GM12878 (cell line): ENCODE results near the gene NANOGP8. TPM values are rescaled to one million over a fixed set of nuclear protein-coding genes. Genes with fewer than 3 reads are reported as not detected.

Experiments
- ATAC-seq: fragments of 200-7000 bp; cut with Tn5 transposase; 3 replicates; pipeline ENCODE4 v1.9.1; 2020; ENCODE audit warnings: mild to moderate bottlenecking, moderate library complexity
- BruUV-seq: library from RNA; stranded (reverse); fragments of 400-500 nt; replicated peaks from 2 replicates; lab custom pipeline; 2021; lab: Mats Ljungman, UMichigan
- CTCF ChIA-PET: fragments of 300-600 bp; sonication (Branson Sonifier 250); formaldehyde crosslinking; extraction: SDS; loops from one replicate; lab custom pipeline; 2021; ENCODE audit warnings: inconsistent platforms; lab: Yijun Ruan, JAX
- POLR2A ChIA-PET: fragments of 350-600 bp; formaldehyde crosslinking; extraction: SDS; loops from one replicate; lab custom pipeline; 2021; ENCODE audit warnings: inconsistent platforms; lab: Charles Lee
- RAD21 ChIA-PET: fragments of 300-600 bp; sonication (Branson Sonifier 250); formaldehyde crosslinking; loops from one replicate; lab custom pipeline; 2023; ENCODE audit warnings: antibody characterized with exemption; ENCODE audit not compliant: unreplicated experiment; lab: Charles Lee
- SMC1A ChIA-PET: fragments of 300-600 bp; sonication (Branson Sonifier 250); formaldehyde crosslinking; loops from one replicate; lab custom pipeline; 2023; ENCODE audit not compliant: unreplicated experiment, uncharacterized antibody; lab: Charles Lee
- DNase-seq: peaks from one replicate; pipeline ENCODE4 v3.0.0-alpha.2; 2011; ENCODE audit warnings: low read depth, low spot score
- FAIRE-seq: peaks from 3 replicates; lab custom pipeline; 2011; peaks lifted over from hg19 to GRCh38; lab: Jason Lieb, UNC
- H2AFZ ChIP-seq: 2 replicates; pipeline ENCODE4 v1.6.0; 2011; ENCODE audit warnings: low read depth, low read length, control low read depth; ENCODE audit not compliant: control insufficient read depth
- H3K27ac ChIP-seq: 2 replicates; pipeline ENCODE4 v1.5.1; 2011; ENCODE audit warnings: control low read depth; ENCODE audit not compliant: control insufficient read depth, insufficient read depth
- H3K27me3 ChIP-seq, 2 experiments: replicated peaks in 1 of 2; 2 replicates each; pipeline versions ENCODE4 v1.6.0 to v1.6.1; 2011; ENCODE audit warnings: low read length in 1 of 2; ENCODE audit not compliant: control insufficient read depth in 2 of 2, insufficient read depth in 2 of 2
- H3K36me3 ChIP-seq, 2 experiments: 2 replicates each; pipeline ENCODE4 v1.5.1; 2011; ENCODE audit warnings: low read length in 1 of 2; ENCODE audit not compliant: control insufficient read depth in 2 of 2, insufficient read depth in 2 of 2
- H3K4me1 ChIP-seq: 2 replicates; pipeline ENCODE4 v1.6.1; 2011; ENCODE audit warnings: mild to moderate bottlenecking, low read length, moderate library complexity, mixed read lengths; ENCODE audit not compliant: control insufficient read depth, insufficient read depth
- H3K4me2 ChIP-seq: 2 replicates; pipeline ENCODE4 v1.6.0; 2011; ENCODE audit warnings: control low read depth; ENCODE audit not compliant: control insufficient read depth, insufficient read depth
- H3K4me3 ChIP-seq: fragments of 200-600 bp; sonication (generic); 2 replicates; pipeline ENCODE4 v1.5.1; 2016
- H3K79me2 ChIP-seq: 2 replicates; pipeline ENCODE4 v1.6.0; 2011; ENCODE audit warnings: low read length; ENCODE audit not compliant: control insufficient read depth, insufficient read depth
- H3K9ac ChIP-seq: 2 replicates; pipeline ENCODE4 v1.8.0; 2011; ENCODE audit warnings: low read length, control low read depth, mixed read lengths; ENCODE audit not compliant: control insufficient read depth, insufficient read depth
- H3K9me3 ChIP-seq: replicated peaks from 3 replicates; pipeline ENCODE4 v1.5.1; 2011; ENCODE audit warnings: mild to moderate bottlenecking, low read length; ENCODE audit not compliant: control insufficient read depth, insufficient read depth
- H4K20me1 ChIP-seq: 2 replicates; pipeline ENCODE4 v1.6.0; 2011; ENCODE audit not compliant: control insufficient read depth, insufficient read depth
- CREB1 ChIP-seq: IDR thresholded peaks from 2 replicates; pipeline ENCODE4 v1.6.1; 2012; ENCODE audit warnings: low read depth, mild to moderate bottlenecking, inconsistent platforms
- CTCF ChIP-seq, 3 experiments: IDR thresholded peaks in 2 of 3; conservative IDR thresholded peaks in 1 of 3; 2 replicates each; pipeline ENCODE4 v1.5.1; 2011; ENCODE audit warnings: low read depth in 3 of 3, low read length in 3 of 3, mild to moderate bottlenecking in 3 of 3, control low read depth in 2 of 3, moderate library complexity in 2 of 3, inconsistent platforms in 1 of 3, mixed read lengths in 1 of 3; ENCODE audit not compliant: control insufficient read depth in 2 of 3, insufficient read depth in 1 of 3; ENCODE audit errors: extremely low read depth in 1 of 3
- EGR1 ChIP-seq, 2 experiments: IDR thresholded peaks; 1 replicate in 1 of 2; 2 replicates in 1 of 2; pipeline ENCODE4 v1.6.1; 2011 to 2012; ENCODE audit warnings: low read depth in 2 of 2, low read length in 2 of 2, borderline replicate concordance in 1 of 2, mild to moderate bottlenecking in 1 of 2, moderate library complexity in 1 of 2
- FOS ChIP-seq: IDR thresholded peaks from 3 replicates; pipeline ENCODE4 v1.6.1; 2011; ENCODE audit warnings: borderline replicate concordance; ENCODE audit not compliant: insufficient read length; ENCODE audit errors: extremely low read depth
- NBN ChIP-seq: fragments of 450-650 bp; IDR thresholded peaks from 2 replicates; pipeline ENCODE4 v1.6.1; 2016
- PAX8 ChIP-seq: fragments of 450-650 bp; IDR thresholded peaks from 2 replicates; pipeline ENCODE4 v1.6.1; 2017; ENCODE audit warnings: mild to moderate bottlenecking, moderate library complexity
- POLR2AphosphoS2 ChIP-seq: IDR thresholded peaks from 2 replicates; pipeline ENCODE4 v1.6.1; 2011; ENCODE audit warnings: low read depth, mild to moderate bottlenecking, low read length, improper control_type of control experiment, moderate library complexity
- RAD21 ChIP-seq: IDR thresholded peaks from 2 replicates; pipeline ENCODE4 v1.6.1; 2011; ENCODE audit warnings: mild to moderate bottlenecking, low read depth, low read length, moderate library complexity; ENCODE audit not compliant: insufficient read depth
- RAD51 ChIP-seq: fragments of 450-650 bp; IDR thresholded peaks from 2 replicates; pipeline ENCODE4 v1.6.1; 2016; ENCODE audit warnings: moderate library complexity, mild to moderate bottlenecking, inconsistent platforms
- SIX5 ChIP-seq: IDR thresholded peaks from 2 replicates; pipeline ENCODE4 v1.6.1; 2011; ENCODE audit warnings: mild to moderate bottlenecking, low read depth, low read length, moderate library complexity; ENCODE audit not compliant: severe bottlenecking
- SMC3 ChIP-seq: IDR thresholded peaks from 2 replicates; pipeline ENCODE4 v1.6.1; 2011; ENCODE audit warnings: low read length, improper control_type of control experiment, borderline replicate concordance
- STAT3 ChIP-seq: IDR thresholded peaks from 2 replicates; pipeline ENCODE4 v1.6.1; 2011; ENCODE audit warnings: low read depth, low read length, improper control_type of control experiment
- ZNF384 ChIP-seq: IDR thresholded peaks from 2 replicates; pipeline ENCODE4 v1.6.1; 2012; ENCODE audit warnings: low read depth, mild to moderate bottlenecking, low read length, improper control_type of control experiment, borderline replicate concordance
- WGBS: methylation state at CpG from one replicate; pipeline ENCODE4 v1.1.6; 2016; ENCODE audit warnings: low lambda C conversion rate; ENCODE audit not compliant: insufficient replicate concordance, insufficient coverage; ENCODE audit errors: missing lambda C conversion rate; 5-methylcytosine and 5-hydroxymethylcytosine counted together
- in situ Hi-C: fragments of 300-500 bp; cut with MboI; formaldehyde crosslinking; loops from 9 replicates; pipeline ENCODE4 v1.14.3; 2018; ENCODE audit warnings: mixed read lengths
- intact Hi-C: fragments of 100-400 bp; cut with micrococcal nuclease; formaldehyde crosslinking; loops from one replicate; pipeline ENCODE4 v1.14.2; 2022; ENCODE audit not compliant: unreplicated experiment
- polyA plus RNA-seq, 11 experiments: library from polyadenylated mRNA; depleted of rRNA in 4 of 11; unstranded in 6 of 11; stranded (reverse) in 5 of 11; fragments of >200 nt; fragmentation: Nextera tagmentation in 4 of 11; fragmentation: Illumina TruSeq in 1 of 11; extraction: Ambion mirVana in 4 of 11; extraction: Trizol in 1 of 11; gene quantifications; 1 replicate in 1 of 11; 2 replicates in 10 of 11; pipeline versions ENCODE4 v1.2.1 to v1.2.3, GENCODE V29; 2011 to 2016; ENCODE audit warnings: inconsistent platforms in 2 of 11, missing spikeins in 2 of 11, low read depth in 1 of 11
- total RNA-seq, 4 experiments: library from RNA; depleted of rRNA in 3 of 4; stranded (reverse); fragments of >200 nt in 3 of 4; fragmentation: Illumina TruSeq in 1 of 4; extraction: Trizol in 1 of 4; gene quantifications; 2 replicates each; pipeline versions ENCODE4 v1.2.1 to v1.2.3, GENCODE V29; 2013 to 2021
- TF ChIP-seq, protein P1 (sequence below): IDR thresholded peaks from 2 replicates; pipeline ENCODE4 v1.6.1; 2011; ENCODE audit warnings: low read depth, mild to moderate bottlenecking, low read length, moderate library complexity, borderline replicate concordance; ENCODE audit errors: extremely low read depth
- TF ChIP-seq, protein P2 (sequence below): fragments of 450-650 bp; IDR thresholded peaks from 2 replicates; pipeline ENCODE4 v1.6.1; 2017; ENCODE audit warnings: mild to moderate bottlenecking, moderate library complexity

Gene NANOGP8
- total and polyA plus RNA-seq, 10 of the 15 experiments (the other 5 are each of a cell fraction or from before 2014, with no cell fraction given) = not detected

DNA sequence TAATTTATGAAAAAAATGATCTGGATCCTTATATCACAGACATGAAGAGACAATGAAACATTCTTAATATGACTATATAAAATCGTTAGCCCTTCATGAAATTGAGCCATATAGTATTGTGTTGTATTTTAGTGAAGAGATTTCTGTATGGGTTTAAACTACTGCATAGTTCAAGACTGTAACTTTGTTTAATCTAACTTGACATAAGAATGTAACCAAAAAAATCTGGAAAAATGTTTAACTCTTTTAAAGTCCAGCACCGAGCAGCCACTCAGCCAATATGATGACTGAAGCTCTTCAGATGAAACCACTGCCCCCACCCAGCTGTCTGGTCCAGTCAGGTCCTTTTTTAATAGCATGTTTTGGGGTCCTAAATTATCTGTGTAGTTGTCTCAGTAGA lies 4.9 kb downstream of the NANOGP8 start (continued):
- TF ChIP-seq POLR2AphosphoS2 = no peak
- TF ChIP-seq NBN = no peak
- TF ChIP-seq CREB1 = no peak
- TF ChIP-seq RAD51 = no peak

GRCh38 chr15:35078221-35078915 lies 6.7 kb downstream of the NANOGP8 start:
- Histone ChIP-seq H4K20me1 (no peaks in the 10 kb centered on the region), H3K27me3 (no peaks in the 10 kb centered on the region), H3K9ac (no peak overlapping the region), H3K27ac (no peak overlapping the region), H2AFZ (no peak overlapping the region), H3K4me2 (no peak overlapping the region), H3K4me3 (no peak overlapping the region), H3K9me3 (no peaks in the 10 kb centered on the region; the same call in 2 of the 3 replicates), H3K36me3 (no peaks in the 10 kb centered on the region), H3K4me1 (no peaks in the 10 kb centered on the region), H3K79me2 (no peaks in the 10 kb centered on the region)
- WGBS = 14% methylated on average over 6 of the region's 6 CpGs
- intact Hi-C loops = loop anchor here (1.0 to 5.0 kb wide), 3 partner anchors 210 to 439 kb away; no protein-coding TSS in a partner anchor
- ChIA-PET POLR2A (interaction anchor here (1.6 kb wide), 1 partner anchor 366 kb away, joined by 3 read pairs; no protein-coding TSS in a partner anchor), RAD21 (interaction anchor here (0.9 to 3.6 kb wide), 6 partner anchors 16 to 436 kb away, joined by 3 to 55 read pairs (median 4); no protein-coding TSS in a partner anchor), SMC1A (interaction anchor here (0.6 to 5.3 kb wide), 11 partner anchors 13 to 1409 kb away, joined by 3 to 85 read pairs (median 3); no protein-coding TSS in a partner anchor), CTCF (interaction anchor here (0.6 to 5.9 kb wide), 22 partner anchors 9 to 674 kb away, joined by 3 to 185 read pairs (median 3); no protein-coding TSS in a partner anchor)
- peak; percentile 75 for ATAC-seq
- BruUV-seq = no TSS peak
- in situ Hi-C loops = loop anchor here (5.0 kb wide), 1 partner anchor 369 kb away; no protein-coding TSS in a partner anchor
- DNase-seq = no peak
- peak; percentile 93 for FAIRE-seq
- TF ChIP-seq SIX5 (no peak), SMC3 (peak; percentile 98), RAD21 (peak; percentile 98), EGR1 (IDR thresholded peaks at IDR 0.05; ENCODE audit: borderline replicate concordance in 1 of 2, low read depth in 2 of 2, low read length in 2 of 2) (no peak), FOS (no peak), STAT3 (no peak), ZNF384 (no peak), CTCF (IDR thresholded peaks at IDR 0.05 in 2 of 3, conservative IDR thresholded peaks at IDR 0.05 in 1 of 3; ENCODE audit: control insufficient read depth in 2 of 3, extremely low read depth in 1 of 3, insufficient read depth in 1 of 3, low read depth in 3 of 3, low read length in 3 of 3) (peak; percentile 78 to 89 (median 82)), PAX8 (no peak)
- TF ChIP-seq, protein P1, sequence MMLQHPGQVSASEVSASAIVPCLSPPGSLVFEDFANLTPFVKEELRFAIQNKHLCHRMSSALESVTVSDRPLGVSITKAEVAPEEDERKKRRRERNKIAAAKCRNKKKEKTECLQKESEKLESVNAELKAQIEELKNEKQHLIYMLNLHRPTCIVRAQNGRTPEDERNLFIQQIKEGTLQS = no peak
- TF ChIP-seq, protein P2, sequence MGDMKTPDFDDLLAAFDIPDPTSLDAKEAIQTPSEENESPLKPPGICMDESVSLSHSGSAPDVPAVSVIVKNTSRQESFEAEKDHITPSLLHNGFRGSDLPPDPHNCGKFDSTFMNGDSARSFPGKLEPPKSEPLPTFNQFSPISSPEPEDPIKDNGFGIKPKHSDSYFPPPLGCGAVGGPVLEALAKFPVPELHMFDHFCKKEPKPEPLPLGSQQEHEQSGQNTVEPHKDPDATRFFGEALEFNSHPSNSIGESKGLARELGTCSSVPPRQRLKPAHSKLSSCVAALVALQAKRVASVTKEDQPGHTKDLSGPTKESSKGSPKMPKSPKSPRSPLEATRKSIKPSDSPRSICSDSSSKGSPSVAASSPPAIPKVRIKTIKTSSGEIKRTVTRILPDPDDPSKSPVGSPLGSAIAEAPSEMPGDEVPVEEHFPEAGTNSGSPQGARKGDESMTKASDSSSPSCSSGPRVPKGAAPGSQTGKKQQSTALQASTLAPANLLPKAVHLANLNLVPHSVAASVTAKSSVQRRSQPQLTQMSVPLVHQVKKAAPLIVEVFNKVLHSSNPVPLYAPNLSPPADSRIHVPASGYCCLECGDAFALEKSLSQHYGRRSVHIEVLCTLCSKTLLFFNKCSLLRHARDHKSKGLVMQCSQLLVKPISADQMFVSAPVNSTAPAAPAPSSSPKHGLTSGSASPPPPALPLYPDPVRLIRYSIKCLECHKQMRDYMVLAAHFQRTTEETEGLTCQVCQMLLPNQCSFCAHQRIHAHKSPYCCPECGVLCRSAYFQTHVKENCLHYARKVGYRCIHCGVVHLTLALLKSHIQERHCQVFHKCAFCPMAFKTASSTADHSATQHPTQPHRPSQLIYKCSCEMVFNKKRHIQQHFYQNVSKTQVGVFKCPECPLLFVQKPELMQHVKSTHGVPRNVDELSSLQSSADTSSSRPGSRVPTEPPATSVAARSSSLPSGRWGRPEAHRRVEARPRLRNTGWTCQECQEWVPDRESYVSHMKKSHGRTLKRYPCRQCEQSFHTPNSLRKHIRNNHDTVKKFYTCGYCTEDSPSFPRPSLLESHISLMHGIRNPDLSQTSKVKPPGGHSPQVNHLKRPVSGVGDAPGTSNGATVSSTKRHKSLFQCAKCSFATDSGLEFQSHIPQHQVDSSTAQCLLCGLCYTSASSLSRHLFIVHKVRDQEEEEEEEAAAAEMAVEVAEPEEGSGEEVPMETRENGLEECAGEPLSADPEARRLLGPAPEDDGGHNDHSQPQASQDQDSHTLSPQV = 0 out of 2 replicates have a peak, but pooled peaks have one; percentile 14
